CD14-positive monocyte (primary cell): ENCODE data around the gene SLIT3. TPM values are rescaled to one million over a fixed set of nuclear protein-coding genes. Genes with fewer than 3 reads are reported as not detected.

Experiments used
- DNase-seq, 3 donors: peaks; one replicate each; pipeline ENCODE4 v3.0.0-alpha.2; 2011 to 2022
- H2AFZ ChIP-seq: 2 replicates; pipeline ENCODE4 v1.6.0; 2012; ENCODE audit warnings: mild to moderate bottlenecking, low read depth, low read length, inconsistent platforms; ENCODE audit not compliant: insufficient read depth, poor library complexity, severe bottlenecking
- H3K27ac ChIP-seq, 2 donors: 1 replicate in 1 of 2; 2 replicates in 1 of 2; pipeline ENCODE4 v1.5.1; 2012 to 2013; ENCODE audit warnings: low read length in 2 of 2, control low read depth in 1 of 2, inconsistent platforms in 1 of 2, low read depth in 1 of 2, mild to moderate bottlenecking in 1 of 2
- H3K27me3 ChIP-seq, 2 donors: one replicate each; pipeline versions ENCODE4 v1.6.0 to v1.6.1; 2011 to 2013; ENCODE audit warnings: low read length in 2 of 2; ENCODE audit not compliant: control insufficient read depth in 2 of 2, insufficient read depth in 2 of 2
- H3K36me3 ChIP-seq, 2 donors: replicated peaks in 1 of 2; 1 replicate in 1 of 2; 2 replicates in 1 of 2; pipeline versions ENCODE4 v1.5.1 to v1.6.1; 2012 to 2013; ENCODE audit warnings: low read length in 2 of 2, control low read depth in 1 of 2, inconsistent platforms in 1 of 2, mild to moderate bottlenecking in 1 of 2; ENCODE audit not compliant: insufficient read depth in 2 of 2, control insufficient read depth in 1 of 2
- H3K4me1 ChIP-seq, 2 donors: 1 replicate in 1 of 2; 2 replicates in 1 of 2; pipeline versions ENCODE4 v1.5.1 to v1.6.1; 2012 to 2013; ENCODE audit warnings: low read length in 2 of 2, control low read depth in 1 of 2, inconsistent platforms in 1 of 2, mild to moderate bottlenecking in 1 of 2, moderate library complexity in 1 of 2; ENCODE audit not compliant: insufficient read depth in 2 of 2, control insufficient read depth in 1 of 2
- H3K4me2 ChIP-seq: replicated peaks from 2 replicates; pipeline ENCODE3; 2012; ENCODE audit warnings: low read length, moderate library complexity, mild to moderate bottlenecking; ENCODE audit not compliant: poor library complexity, severe bottlenecking; ENCODE audit errors: extremely low read depth
- H3K4me3 ChIP-seq, 3 experiments: fragments of 200-600 bp in 1 of 3; sonication (generic) in 1 of 3; replicated peaks in 1 of 3; 1 replicate in 2 of 3; 2 replicates in 1 of 3; pipeline ENCODE4 v1.5.1; 2011 to 2013; ENCODE audit warnings: low read length in 3 of 3, mild to moderate bottlenecking in 3 of 3, control low read depth in 2 of 3, low read depth in 2 of 3, inconsistent platforms in 1 of 3, moderate library complexity in 1 of 3
- H3K79me2 ChIP-seq: 2 replicates; pipeline ENCODE4 v1.6.0; 2012; ENCODE audit warnings: mild to moderate bottlenecking, control low read depth, inconsistent platforms, low read length, moderate library complexity; ENCODE audit not compliant: insufficient read depth
- H3K9ac ChIP-seq: 2 replicates; pipeline ENCODE4 v1.6.0; 2017; ENCODE audit warnings: low read length, mild to moderate bottlenecking; ENCODE audit not compliant: insufficient read depth, poor library complexity, severe bottlenecking
- H3K9me3 ChIP-seq, 2 donors: replicated peaks in 1 of 2; 1 replicate in 1 of 2; 2 replicates in 1 of 2; pipeline versions ENCODE4 v1.5.1 to v1.6.1; 2012 to 2013; ENCODE audit warnings: low read length in 2 of 2, control low read depth in 1 of 2; ENCODE audit not compliant: control insufficient read depth in 1 of 2, insufficient read depth in 1 of 2
- H4K20me1 ChIP-seq: 2 replicates; pipeline ENCODE4 v1.6.0; 2012; ENCODE audit warnings: mild to moderate bottlenecking, low read length, control low read depth, moderate library complexity; ENCODE audit not compliant: insufficient read depth
- H3K27ac Mint-ChIP-seq, 7 donors: one replicate each; pipeline ENCODE4 v1.8.0; 2020; ENCODE audit warnings: mild to moderate bottlenecking in 7 of 7, mixed read lengths in 7 of 7, moderate library complexity in 6 of 7, inconsistent platforms in 2 of 7
- H3K27me3 Mint-ChIP-seq, 3 donors: one replicate each; pipeline ENCODE4 v1.8.0; 2021 to 2022; ENCODE audit warnings: low read depth in 3 of 3, mild to moderate bottlenecking in 3 of 3, mixed read lengths in 3 of 3, moderate library complexity in 3 of 3, inconsistent platforms in 1 of 3
- H3K36me3 Mint-ChIP-seq, 2 donors: one replicate each; pipeline ENCODE4 v1.8.0; 2020; ENCODE audit warnings: mixed read lengths in 2 of 2, inconsistent platforms in 1 of 2, mild to moderate bottlenecking in 1 of 2
- H3K4me1 Mint-ChIP-seq: one replicate; pipeline ENCODE4 v1.8.0; 2020; ENCODE audit warnings: mild to moderate bottlenecking, mixed read lengths
- H3K4me3 Mint-ChIP-seq, 2 donors: one replicate each; pipeline ENCODE4 v1.8.0; 2020; ENCODE audit warnings: mild to moderate bottlenecking in 2 of 2, mixed read lengths in 2 of 2, moderate library complexity in 1 of 2
- H3K9me3 Mint-ChIP-seq, 7 donors: one replicate each; pipeline ENCODE4 v1.8.0; 2020 to 2022; ENCODE audit warnings: mixed read lengths in 7 of 7, mild to moderate bottlenecking in 6 of 7, moderate library complexity in 6 of 7, inconsistent platforms in 2 of 7
- CTCF ChIP-seq: fragments of 200-600 bp; IDR thresholded peaks from one replicate; pipeline ENCODE4 v1.8.0; 2022; ENCODE audit warnings: antibody characterized with exemption, mild to moderate bottlenecking
- WGBS: methylation state at CpG from one replicate; pipeline ENCODE4 v1.1.5; 2013; ENCODE audit warnings: missing lambda C conversion rate; ENCODE audit not compliant: insufficient coverage; 5-methylcytosine and 5-hydroxymethylcytosine counted together
- intact Hi-C, 2 donors: fragments of 100-400 bp; cut with micrococcal nuclease; formaldehyde crosslinking; loops; one replicate each; pipeline versions ENCODE4 v1.15.0 to v1.15.1; 2023
- polyA plus RNA-seq, 3 donors: library from polyadenylated mRNA; depleted of rRNA in 1 of 3; unstranded in 2 of 3; stranded (reverse) in 1 of 3; fragments of 300-500 nt in 2 of 3; fragments of >200 nt in 1 of 3; fragmentation: Illumina TruSeq in 2 of 3; gene quantifications; 1 replicate in 2 of 3; 2 replicates in 1 of 3; pipeline ENCODE4 v1.2.3, GENCODE V29; 2012 to 2021

The SLIT3 gene
- polyA plus RNA-seq, 3 donors = not detected

GRCh38 chr5:169218861-169219260 is 82.1 kb downstream of the SLIT3 start:
- Mint-ChIP-seq H3K27me3 (peaks cover 0 to 3% (median 2%) of the 10 kb centered on the region in 3 donors), H3K9me3 (peaks cover 0 to 7% (median 0%) of the 10 kb centered on the region in 7 donors), H3K4me1 (no peaks in the 10 kb centered on the region), H3K27ac (no peak overlapping the region), H3K36me3 (no peaks in the 10 kb centered on the region), H3K4me3 (no peak overlapping the region)
- H3K79me2 ChIP-seq = no peaks in the 10 kb centered on the region
- intact Hi-C loops = no loop called here
- no peak overlapping the region for H3K27ac ChIP-seq
- WGBS = no CpG with 5 or more reads among the region's 4 CpGs
- no peak overlapping the region for H2AFZ ChIP-seq
- no peak overlapping the region for H3K4me2 ChIP-seq
- H3K27me3 ChIP-seq = no peaks in the 10 kb centered on the region
- H3K36me3 ChIP-seq = no peaks in the 10 kb centered on the region
- no peaks in the 10 kb centered on the region for H3K9me3 ChIP-seq
- no peak for DNase-seq
- no peak overlapping the region for H3K9ac ChIP-seq
- no peaks in the 10 kb centered on the region for H3K4me1 ChIP-seq
- no peak for TF ChIP-seq CTCF
- no peak overlapping the region for H3K4me3 ChIP-seq
- H4K20me1 ChIP-seq = no peaks in the 10 kb centered on the region

- Mint-ChIP-seq H3K36me3 (no peaks in the 10 kb centered on the region), H3K27me3 (peaks cover 0 to 3% (median 2%) of the 10 kb centered on the region in 3 donors), H3K4me3 (no peak overlapping the region), H3K27ac (no peak overlapping the region), H3K4me1 (no peaks in the 10 kb centered on the region), H3K9me3 (peaks cover 0 to 7% (median 0%) of the 10 kb centered on the region in 7 donors)
- no peaks in the 10 kb centered on the region for H3K27me3 ChIP-seq
- H3K4me2 ChIP-seq = no peak overlapping the region
- H2AFZ ChIP-seq = no peak overlapping the region
- H4K20me1 ChIP-seq = no peaks in the 10 kb centered on the region
- no peak for DNase-seq
- no peaks in the 10 kb centered on the region for H3K4me1 ChIP-seq
- no peaks in the 10 kb centered on the region for H3K9me3 ChIP-seq
- no peaks in the 10 kb centered on the region for H3K79me2 ChIP-seq
- H3K27ac ChIP-seq = no peak overlapping the region
- H3K36me3 ChIP-seq = no peaks in the 10 kb centered on the region
- TF ChIP-seq CTCF = no peak
- no CpG with 5 or more reads among the region's 2 CpGs for WGBS
- no peak overlapping the region for H3K4me3 ChIP-seq
- H3K9ac ChIP-seq = no peak overlapping the region
- intact Hi-C loops = no loop called here
These were observed 82.8 kb downstream of the SLIT3 start for GRCh38 chr5:169218176-169218575.
